NCI-H2227 (cell line): Measurements from ENCODE around the gene KNOP1.

ENCODE experiments used
- DNase-seq: peaks from one replicate; lab custom pipeline; 2025; ENCODE audit not compliant: unreplicated experiment; lab: John Stamatoyannopoulos, UW

KNOP1 gene

DNA sequence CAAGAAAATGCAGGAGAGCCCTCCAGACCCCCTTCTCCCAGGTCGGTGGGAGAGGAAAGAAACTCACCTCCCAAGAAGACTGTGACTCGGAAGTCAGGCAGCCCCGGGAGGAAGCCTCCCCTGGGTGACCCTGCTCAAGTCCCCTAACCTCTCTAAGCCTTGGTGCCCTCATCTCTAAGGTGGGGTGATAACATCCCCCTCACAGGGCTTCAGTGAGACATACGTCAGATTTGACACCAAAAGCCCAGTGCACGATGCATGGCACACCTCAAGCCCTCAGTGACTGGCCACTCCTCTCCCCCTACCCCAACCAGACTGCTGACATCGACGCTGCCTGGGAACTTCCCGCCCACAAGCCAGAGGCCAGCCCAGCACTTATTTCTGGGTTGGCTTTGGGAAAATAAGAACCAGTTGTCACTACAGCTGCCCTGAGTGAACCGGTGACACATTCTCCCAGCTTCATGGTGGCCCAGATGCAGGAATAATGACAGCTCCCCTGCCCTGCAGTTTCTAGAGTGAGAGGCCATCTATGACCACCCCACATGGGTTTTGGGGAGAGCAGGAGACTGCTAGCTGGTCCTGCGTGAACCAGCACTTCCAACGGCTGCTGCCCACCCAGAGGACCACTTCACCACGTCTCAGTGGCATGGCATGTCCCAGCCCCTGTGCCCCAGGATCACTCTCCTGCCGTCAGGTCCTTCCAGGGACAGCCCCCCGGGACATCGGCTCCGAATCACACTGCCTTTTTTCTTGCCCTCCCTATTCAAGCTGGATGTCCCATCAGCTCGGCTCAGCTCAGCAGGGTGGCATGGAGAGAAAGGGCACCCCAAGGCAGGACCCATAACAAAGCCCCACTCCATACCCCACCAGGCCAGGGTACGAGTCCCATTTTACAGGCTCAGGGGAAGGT, 9.5 kb downstream of the KNOP1 start:
- DNase-seq, result no peak

GRCh38 chr16:19707569-19708295, 10.3 kb downstream of the KNOP1 start:
- no peak for DNase-seq

DNA sequence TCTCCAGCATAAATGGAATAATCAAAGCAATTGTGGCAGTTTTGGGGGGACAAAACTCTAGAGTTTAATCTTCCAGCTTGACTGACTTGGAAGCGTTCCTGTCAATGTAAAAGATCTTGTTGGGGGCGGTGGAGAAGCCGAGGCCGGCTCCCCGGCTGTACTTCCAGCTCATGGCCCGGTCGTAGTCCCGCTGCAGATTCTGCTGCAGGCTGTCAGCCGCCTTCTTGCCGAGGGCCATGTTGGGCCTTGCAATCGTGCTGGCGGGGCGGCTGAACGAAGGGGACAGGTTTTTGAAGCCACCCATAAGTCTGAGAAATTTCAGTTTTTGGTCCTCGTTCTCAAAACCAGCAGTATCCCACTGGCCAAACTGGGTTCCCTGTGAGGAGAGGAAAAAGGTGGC, 11.2 kb downstream of the KNOP1 start:
- DNase-seq, result no peak

DNA sequence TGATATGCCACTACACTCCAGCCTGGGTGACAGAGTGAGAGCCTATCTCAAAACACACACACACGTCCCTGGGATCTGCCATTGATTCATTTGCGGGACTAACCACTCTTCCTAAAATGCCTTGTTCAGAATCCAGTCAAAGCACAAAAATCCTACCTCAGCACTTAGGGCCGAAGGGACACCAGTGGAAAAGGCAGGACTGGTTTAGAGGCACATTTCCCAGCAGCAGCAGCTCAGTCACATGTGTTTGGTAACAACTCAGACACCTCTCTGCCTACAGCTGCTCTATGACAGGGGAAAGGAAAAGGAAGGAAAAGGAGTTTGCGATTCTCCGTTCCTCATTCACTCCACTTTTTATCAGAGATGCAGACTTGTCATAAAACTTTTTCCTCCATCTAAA, 12.2 kb downstream of the KNOP1 start:
- no peak for DNase-seq

GRCh38 chr16:19705146-19705501, 12.9 kb downstream of the KNOP1 start:
- no peak for DNase-seq

DNA sequence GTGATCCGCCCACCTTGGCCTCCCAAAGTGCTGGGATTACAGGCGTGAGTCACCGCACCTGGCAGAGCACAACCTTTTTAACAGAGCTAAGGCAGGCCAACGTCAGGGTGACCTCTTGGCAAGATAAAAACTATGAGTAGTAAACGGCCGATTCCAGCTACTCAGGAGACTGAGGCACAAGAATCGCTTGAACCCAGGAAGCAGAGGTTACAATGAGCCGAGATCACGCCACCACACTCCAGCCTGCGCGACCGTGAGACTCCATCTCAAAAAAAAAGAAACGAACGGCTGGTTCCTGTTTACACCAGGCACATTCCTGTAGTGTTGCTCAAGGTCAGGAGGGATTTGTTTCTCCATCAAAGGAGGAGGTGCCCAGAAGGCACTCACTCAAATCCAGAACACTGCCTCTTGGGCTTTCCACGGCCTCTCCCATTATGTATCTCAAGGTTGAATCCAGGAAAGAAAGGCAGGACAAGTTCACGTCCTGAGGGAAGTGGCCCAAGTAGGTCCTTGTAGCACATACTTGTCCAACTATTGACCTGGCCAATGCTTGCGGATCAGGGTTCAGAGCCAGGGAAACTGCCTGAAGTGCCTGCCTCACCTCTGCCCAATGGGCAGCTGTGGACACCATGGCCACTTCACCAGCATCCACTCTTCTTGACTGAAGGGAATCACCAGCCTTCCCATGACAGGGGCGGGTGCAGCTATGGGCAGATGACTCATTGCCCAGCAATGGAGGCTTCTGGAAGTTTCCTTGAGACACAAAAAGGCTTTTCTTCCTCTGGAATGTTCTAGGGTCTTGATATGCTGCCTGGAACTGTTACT, 13.5 kb downstream of the KNOP1 start:
- DNase-seq, result no peak

DNA sequence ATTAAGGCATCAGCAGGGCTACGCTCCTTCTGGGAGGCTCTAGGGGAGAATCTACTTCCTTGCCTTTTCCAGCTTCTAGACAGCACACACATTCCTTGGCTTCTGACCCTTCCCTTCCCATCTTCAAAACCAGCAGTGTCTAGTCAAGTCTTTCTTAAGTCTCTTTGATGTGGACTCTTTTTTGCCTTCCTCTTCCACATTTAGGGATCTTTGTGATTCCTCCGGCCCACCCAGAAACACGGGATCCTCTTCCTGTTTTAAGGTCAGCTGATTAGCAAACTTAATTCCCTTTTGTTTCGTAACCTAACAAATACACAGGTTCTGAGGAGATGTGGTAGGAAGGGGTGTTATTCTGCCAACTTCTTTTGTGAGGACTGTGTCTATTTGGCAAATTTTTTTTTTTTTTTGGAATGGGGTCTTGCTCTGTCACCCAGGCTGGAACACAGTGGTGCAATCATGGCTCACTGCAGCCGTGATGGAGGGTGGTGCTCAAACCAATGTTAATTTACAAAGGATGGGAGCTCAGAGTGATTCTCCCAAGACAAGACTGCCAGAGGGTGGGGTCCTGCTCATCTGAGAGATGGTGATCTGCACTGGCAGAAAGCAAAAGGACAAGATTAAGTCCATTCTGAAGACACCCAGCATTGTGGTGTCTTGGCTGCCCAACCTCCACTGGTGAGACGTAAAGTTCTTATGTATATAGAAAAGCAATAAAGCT, 14.7 kb downstream of the KNOP1 start:
- no peak for DNase-seq

DNA sequence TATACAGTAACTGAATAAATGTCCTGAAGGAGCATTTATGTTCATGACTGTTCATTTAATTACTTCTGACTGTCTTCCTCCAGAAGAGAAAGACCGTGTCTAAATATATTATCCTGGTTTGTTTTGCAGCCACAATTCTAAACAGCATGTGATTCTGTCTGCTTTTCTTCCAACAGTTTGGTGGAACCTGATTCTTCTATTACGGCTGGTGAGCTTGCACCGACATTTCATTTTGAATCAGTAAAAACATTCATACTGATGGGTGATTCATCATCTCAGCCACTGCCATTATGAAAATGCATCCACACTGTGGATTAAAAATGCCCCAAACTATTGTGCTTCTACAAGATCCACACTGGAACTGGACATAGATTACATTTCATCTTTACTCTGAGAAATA, 16.9 kb downstream of the KNOP1 start:
- no peak for DNase-seq

DNA sequence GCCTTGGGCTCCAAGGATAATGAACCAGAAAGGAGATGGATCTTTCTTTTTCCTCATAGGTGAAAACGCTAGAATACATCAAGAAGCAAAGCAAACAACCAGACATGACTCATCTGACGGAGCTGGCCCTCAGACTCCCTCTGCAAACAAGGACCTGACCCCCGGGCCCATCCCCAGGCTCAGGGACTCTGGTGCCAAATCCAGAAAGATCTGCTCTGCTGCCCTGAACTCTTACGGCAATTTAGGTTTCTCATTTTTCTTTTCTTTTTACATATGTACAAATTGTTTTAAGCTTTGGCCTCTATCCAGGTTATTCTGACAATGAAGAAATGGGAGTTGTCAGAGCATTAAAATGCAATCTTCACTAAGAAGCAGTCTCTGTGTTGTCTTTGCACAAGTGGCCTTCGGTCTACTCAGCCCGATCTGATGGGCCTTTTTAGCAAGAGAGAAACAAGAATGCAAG, 17.7 kb downstream of the KNOP1 start:
- no peak for DNase-seq

DNA sequence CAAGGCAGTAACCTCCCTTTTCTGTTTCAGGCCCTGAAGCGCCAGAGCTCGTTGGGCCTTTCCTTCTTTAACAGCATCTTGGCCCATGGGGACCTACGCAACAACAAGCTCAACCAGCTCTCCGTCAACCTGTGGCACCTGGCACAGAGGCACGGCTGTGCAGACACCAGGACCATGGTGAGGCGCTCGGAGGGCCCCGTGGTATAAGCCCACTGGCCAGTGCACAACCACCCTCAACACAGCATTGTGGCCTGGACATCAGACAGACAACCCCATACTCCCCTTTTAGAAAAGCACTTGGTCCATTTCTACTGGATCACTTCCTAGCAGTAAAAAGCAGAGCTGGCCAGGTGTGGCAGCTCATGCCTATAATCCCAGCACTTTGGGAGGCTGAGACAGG, 18.6 kb downstream of the KNOP1 start:
- no peak for DNase-seq

GRCh38 chr16:19698480-19699465, 19.3 kb downstream of the KNOP1 start:
- DNase-seq, result no peak

DNA sequence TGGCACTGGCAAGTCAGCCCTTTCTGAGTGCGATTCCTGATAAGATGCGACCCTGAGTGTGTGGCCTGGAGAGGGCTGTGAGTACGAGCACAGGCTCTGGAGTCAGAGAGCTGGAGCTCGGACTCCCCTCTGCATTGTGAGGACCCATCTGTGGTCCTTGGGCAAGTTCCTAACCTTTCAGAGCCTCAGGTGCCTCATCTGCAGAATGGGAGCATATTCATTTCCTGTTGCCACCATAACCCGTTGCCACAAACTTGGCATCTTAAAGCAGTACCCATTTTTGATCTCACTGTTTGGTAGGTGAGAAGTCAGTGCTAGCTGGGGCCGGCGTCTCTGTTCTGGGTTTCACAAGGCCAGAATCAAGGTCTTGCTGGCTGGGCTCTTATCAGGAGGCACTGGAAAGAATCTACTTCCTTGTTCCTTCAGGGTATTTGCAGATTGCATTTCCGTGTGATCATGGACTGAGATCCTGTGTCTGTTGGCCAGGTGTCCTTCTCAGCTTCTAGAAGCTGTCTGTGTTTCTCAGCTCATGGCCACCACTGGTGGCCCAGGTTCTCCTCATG, 20.2 kb downstream of the KNOP1 start:
- DNase-seq, result no peak

GRCh38 chr16:19696961-19697360, 21.1 kb downstream of the KNOP1 start:
- DNase-seq, result no peak

GRCh38 chr16:19696328-19696727, 21.7 kb downstream of the KNOP1 start:
- peak; percentile 74 for DNase-seq

- DNase-seq, result peak; percentile 85
Observed at GRCh38 chr16:19694989-19695388, 23.0 kb downstream of the KNOP1 start.

DNA sequence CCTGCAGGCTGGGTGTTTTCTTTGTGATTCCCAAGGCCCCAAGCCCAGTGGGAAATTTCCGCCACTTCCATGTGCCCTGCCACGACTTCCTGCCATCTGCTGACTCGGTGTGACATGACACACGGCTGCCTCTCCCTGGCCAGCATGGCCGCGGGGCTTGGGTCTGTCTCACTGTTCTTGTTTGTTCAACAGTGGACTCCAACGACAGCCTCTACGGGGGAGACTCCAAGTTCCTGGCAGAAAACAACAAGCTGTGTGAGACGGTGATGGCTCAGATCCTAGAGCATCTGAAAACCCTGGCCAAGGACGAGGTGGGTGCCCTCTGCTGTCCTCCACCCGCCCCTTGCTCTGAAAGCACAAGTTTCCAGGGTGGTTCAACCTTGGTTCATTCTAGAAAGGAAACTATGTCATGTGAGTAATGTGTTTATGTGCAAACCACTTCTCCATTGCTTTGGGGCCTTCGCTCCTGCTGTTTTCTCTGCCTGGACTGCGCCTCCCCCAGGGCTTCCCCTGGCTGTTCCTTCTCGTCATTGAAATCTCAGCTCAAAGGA, 26.8 kb downstream of the KNOP1 start:
- DNase-seq, result no peak

GRCh38 chr16:19690196-19690595, 27.8 kb downstream of the KNOP1 start:
- no peak for DNase-seq

DNA sequence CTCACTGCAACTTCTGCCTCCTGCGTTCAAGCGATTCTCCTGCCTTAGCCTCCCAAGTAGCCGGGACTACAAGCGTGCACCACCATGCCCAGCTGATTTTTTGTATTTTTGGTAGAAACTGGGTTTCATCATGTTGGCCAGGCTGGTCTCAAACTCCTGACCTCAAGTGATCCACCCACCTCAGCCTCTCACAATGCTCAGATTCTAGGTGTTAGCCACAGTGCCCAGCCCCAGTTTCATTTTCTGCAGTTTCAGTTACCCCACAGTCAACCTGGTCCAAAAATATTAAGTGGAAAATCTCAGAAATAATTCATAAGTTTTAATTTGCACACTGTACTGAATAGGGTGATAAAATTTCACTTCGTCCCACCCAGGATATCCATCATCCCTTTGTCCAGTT, 28.7 kb downstream of the KNOP1 start:
- no peak for DNase-seq

DNA sequence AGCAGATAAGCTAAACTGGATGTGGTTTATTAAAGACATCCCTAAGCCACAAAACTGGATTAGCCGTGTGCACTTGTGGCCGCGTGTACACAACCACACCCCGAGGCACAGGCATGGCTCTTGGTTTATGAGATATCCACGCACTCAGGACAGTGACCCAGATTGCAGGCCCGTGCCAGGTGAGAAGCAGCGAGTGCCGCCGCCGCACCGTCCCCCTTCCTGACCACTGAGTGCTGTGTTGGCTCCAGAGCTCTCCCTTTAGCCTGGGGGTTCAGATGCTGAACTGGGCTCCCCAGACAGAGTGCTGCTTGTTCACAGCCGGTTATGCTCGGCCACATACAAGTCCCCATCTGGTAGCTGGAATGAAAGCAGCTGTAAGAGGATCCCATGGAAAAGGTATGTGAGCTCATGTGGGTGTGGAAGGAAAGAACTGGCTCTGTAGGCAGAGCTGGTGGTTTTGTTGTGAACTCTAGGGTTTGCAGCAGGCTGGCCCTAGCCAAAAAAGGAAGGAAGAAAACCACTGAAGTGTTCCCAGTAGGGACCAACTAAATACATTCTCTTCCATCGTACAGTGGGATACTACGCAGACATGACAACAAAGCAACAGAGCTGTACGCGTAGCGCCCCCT, 29.5 kb downstream of the KNOP1 start:
- no peak for DNase-seq
